WTC11 (cell line): ENCODE results near the gene THOP1. TPM values are rescaled to one million over a fixed set of nuclear protein-coding genes. Genes with fewer than 3 reads are reported as not detected.

Experiments used
- ATAC-seq: fragments of 200-7000 bp; cut with Tn5 transposase; 2 replicates; pipeline ENCODE4 v1.10.0; 2021; ENCODE audit warnings: mild to moderate bottlenecking, moderate library complexity
- CTCF ChIA-PET: fragments of 300-600 bp; sonication (Branson Sonifier 250); formaldehyde crosslinking; loops from one replicate; lab custom pipeline; 2021; ENCODE audit warnings: antibody characterized with exemption; lab: Charles Lee
- POLR2A ChIA-PET: fragments of 350-600 bp; sonication (Branson Sonifier 250); formaldehyde crosslinking; loops from one replicate; lab custom pipeline; 2021; ENCODE audit warnings: antibody characterized with exemption; lab: Charles Lee
- DNase-seq: peaks from one replicate; pipeline ENCODE4 v3.0.0; 2021; ENCODE audit warnings: low spot score
- H3K27ac Mint-ChIP-seq: 2 replicates; pipeline ENCODE4 v1.8.0; 2021; ENCODE audit warnings: mixed read lengths
- H3K27me3 Mint-ChIP-seq: 2 replicates; pipeline ENCODE4 v1.8.0; 2021; ENCODE audit warnings: low read depth, mild to moderate bottlenecking, moderate library complexity, mixed read lengths
- H3K36me3 Mint-ChIP-seq: 2 replicates; pipeline ENCODE4 v1.8.0; 2021; ENCODE audit warnings: mixed read lengths
- H3K4me1 Mint-ChIP-seq: 2 replicates; pipeline ENCODE4 v1.8.0; 2022; ENCODE audit warnings: mixed read lengths
- H3K4me3 Mint-ChIP-seq: 2 replicates; pipeline ENCODE4 v1.8.0; 2021; ENCODE audit warnings: mild to moderate bottlenecking, moderate library complexity, mixed read lengths
- H3K9me3 Mint-ChIP-seq: 2 replicates; pipeline ENCODE4 v1.8.0; 2021; ENCODE audit warnings: mixed read lengths
- ATF6 ChIP-seq: sonication (generic); formaldehyde crosslinking; IDR thresholded peaks from 2 replicates; pipeline ENCODE4 v1.8.1; 2023; ENCODE audit warnings: mild to moderate bottlenecking, missing genetic modification reagents
- CDX4 ChIP-seq: fragments of 250-450 bp; sonication (Bioruptor Pico); IDR thresholded peaks from 2 replicates; pipeline ENCODE4 v1.9.0; 2021; ENCODE audit warnings: moderate library complexity, mild to moderate bottlenecking, inconsistent platforms, borderline replicate concordance
- ELF4 ChIP-seq: sonication (generic); formaldehyde crosslinking; IDR thresholded peaks from 2 replicates; pipeline ENCODE4 v1.8.1; 2022; ENCODE audit warnings: low read depth, mild to moderate bottlenecking, moderate library complexity, missing genetic modification reagents
- FOXP4 ChIP-seq: sonication (generic); formaldehyde crosslinking; IDR thresholded peaks from 2 replicates; pipeline ENCODE4 v1.8.0; 2022; ENCODE audit warnings: mild to moderate bottlenecking, missing genetic modification reagents
- NR1H2 ChIP-seq: sonication (generic); formaldehyde crosslinking; IDR thresholded peaks from 2 replicates; pipeline ENCODE4 v1.9.0; 2021; ENCODE audit warnings: mild to moderate bottlenecking, moderate library complexity, missing genetic modification reagents
- NR3C1 ChIP-seq: sonication (generic); formaldehyde crosslinking; conservative IDR thresholded peaks from 2 replicates; pipeline ENCODE4 v1.8.1; 2023; ENCODE audit warnings: low read depth, mild to moderate bottlenecking, missing genetic modification reagents
- RORB ChIP-seq: fragments of 250-450 bp; sonication (Bioruptor Pico); IDR thresholded peaks from 2 replicates; pipeline ENCODE4 v1.9.0; 2021; ENCODE audit warnings: mild to moderate bottlenecking
- STAT6 ChIP-seq: sonication (generic); formaldehyde crosslinking; conservative IDR thresholded peaks from 2 replicates; pipeline ENCODE4 v1.8.1; 2023; ENCODE audit warnings: mild to moderate bottlenecking, low read depth, missing genetic modification reagents, moderate library complexity
- ZBTB21 ChIP-seq: sonication (generic); formaldehyde crosslinking; IDR thresholded peaks from 2 replicates; pipeline ENCODE4 v1.8.1; 2023; ENCODE audit warnings: mild to moderate bottlenecking, missing genetic modification reagents, borderline replicate concordance
- ZBTB43 ChIP-seq: sonication (generic); formaldehyde crosslinking; IDR thresholded peaks from 2 replicates; pipeline ENCODE4 v1.8.1; 2023; ENCODE audit warnings: mild to moderate bottlenecking, missing genetic modification reagents
- ZMAT4 ChIP-seq: fragments of 250-450 bp; sonication (Bioruptor Pico); IDR thresholded peaks from 2 replicates; pipeline ENCODE4 v1.9.0; 2021; ENCODE audit warnings: mild to moderate bottlenecking
- ZNF138 ChIP-seq: sonication (generic); formaldehyde crosslinking; conservative IDR thresholded peaks from 2 replicates; pipeline ENCODE4 v1.8.1; 2022; ENCODE audit warnings: mild to moderate bottlenecking, moderate library complexity, missing genetic modification reagents
- ZNF219 ChIP-seq: sonication (generic); formaldehyde crosslinking; IDR thresholded peaks from 2 replicates; pipeline ENCODE4 v1.8.0; 2023; ENCODE audit warnings: missing genetic modification reagents, mild to moderate bottlenecking, borderline replicate concordance
- ZNF263 ChIP-seq: sonication (generic); formaldehyde crosslinking; IDR thresholded peaks from 2 replicates; pipeline ENCODE4 v1.8.1; 2022; ENCODE audit warnings: low read depth, mild to moderate bottlenecking, moderate library complexity, missing genetic modification reagents
- ZNF416 ChIP-seq: fragments of 250-450 bp; sonication (Bioruptor Pico); IDR thresholded peaks from 2 replicates; pipeline ENCODE4 v1.9.0; 2021; ENCODE audit warnings: mild to moderate bottlenecking, inconsistent platforms
- ZNF532 ChIP-seq: fragments of 250-450 bp; sonication (Bioruptor Pico); IDR thresholded peaks from 2 replicates; pipeline ENCODE4 v1.9.0; 2021; ENCODE audit warnings: mild to moderate bottlenecking, borderline replicate concordance
- total RNA-seq: library from RNA; stranded (reverse); gene quantifications from 3 replicates; pipeline ENCODE4 v1.2.3, GENCODE V29; 2021

The THOP1 gene
- total RNA-seq, 1 experiment from 2014 or later: 181 TPM

- no peaks in the 10 kb centered on the region for H3K27me3 Mint-ChIP-seq
- no peaks in the 10 kb centered on the region for H3K9me3 Mint-ChIP-seq
- no peak for DNase-seq
- no peak overlapping the region for H3K27ac Mint-ChIP-seq
- peaks cover 6% of the 10 kb centered on the region for H3K4me1 Mint-ChIP-seq
- H3K36me3 Mint-ChIP-seq: peaks cover 40% of the 10 kb centered on the region
- ChIA-PET CTCF (no interaction called here), POLR2A (no interaction called here)
- TF ChIP-seq STAT6 (CRISPR knock-in tag): no peak
- no peak for TF ChIP-seq NR3C1 (CRISPR knock-in tag)
- TF ChIP-seq ZNF532 (CRISPR knock-in tag): no peak
- no peak for TF ChIP-seq ZBTB43
- no peak for TF ChIP-seq ELF4 (CRISPR knock-in tag)
- no peak for TF ChIP-seq RORB (CRISPR knock-in tag)
- TF ChIP-seq ZNF416: no peak
- TF ChIP-seq ATF6: no peak
- no peak for TF ChIP-seq NR1H2 (CRISPR knock-in tag)
- TF ChIP-seq ZNF138 (CRISPR knock-in tag): no peak
- no peak for TF ChIP-seq ZMAT4 (CRISPR knock-in tag)
- TF ChIP-seq ZBTB21: no peak
- TF ChIP-seq ZNF263 (CRISPR knock-in tag): no peak
- no peak for TF ChIP-seq ZNF219 (CRISPR knock-in tag)
- no peak for TF ChIP-seq FOXP4 (CRISPR knock-in tag)
- TF ChIP-seq CDX4 (CRISPR knock-in tag): no peak
- H3K4me3 Mint-ChIP-seq: no peak overlapping the region
- ATAC-seq: no peak
Measured at GRCh38 chr19:2791440-2791839, 6.1 kb downstream of the THOP1 start.
